HS-5 (cell line): ENCODE data around the gene NPPB.

Experiments used
- DNase-seq: peaks from one replicate; pipeline ENCODE4 v3.0.0-alpha.2; 2012; ENCODE audit warnings: low read depth

NPPB gene

DNA sequence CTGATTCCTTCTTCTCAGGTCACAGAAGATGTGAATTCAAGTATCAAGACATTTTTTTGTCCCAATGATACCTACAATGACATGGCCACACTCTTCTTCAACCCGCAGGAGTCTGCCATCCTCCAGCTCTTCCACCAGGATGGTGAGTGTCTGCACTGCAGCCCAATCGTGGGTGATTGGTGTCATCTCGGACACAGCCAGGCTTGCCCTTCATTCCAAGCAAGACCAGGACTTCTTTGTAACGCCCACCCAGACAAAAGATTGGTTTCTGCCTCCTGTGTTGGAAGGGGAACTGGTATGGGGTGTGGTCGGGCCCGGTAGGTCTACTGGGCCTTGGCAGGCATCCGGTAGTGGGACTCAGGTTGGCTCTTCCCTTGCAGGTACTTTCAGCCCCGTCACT lies 25.2 kb downstream of the NPPB start:
- no peak for DNase-seq

DNA sequence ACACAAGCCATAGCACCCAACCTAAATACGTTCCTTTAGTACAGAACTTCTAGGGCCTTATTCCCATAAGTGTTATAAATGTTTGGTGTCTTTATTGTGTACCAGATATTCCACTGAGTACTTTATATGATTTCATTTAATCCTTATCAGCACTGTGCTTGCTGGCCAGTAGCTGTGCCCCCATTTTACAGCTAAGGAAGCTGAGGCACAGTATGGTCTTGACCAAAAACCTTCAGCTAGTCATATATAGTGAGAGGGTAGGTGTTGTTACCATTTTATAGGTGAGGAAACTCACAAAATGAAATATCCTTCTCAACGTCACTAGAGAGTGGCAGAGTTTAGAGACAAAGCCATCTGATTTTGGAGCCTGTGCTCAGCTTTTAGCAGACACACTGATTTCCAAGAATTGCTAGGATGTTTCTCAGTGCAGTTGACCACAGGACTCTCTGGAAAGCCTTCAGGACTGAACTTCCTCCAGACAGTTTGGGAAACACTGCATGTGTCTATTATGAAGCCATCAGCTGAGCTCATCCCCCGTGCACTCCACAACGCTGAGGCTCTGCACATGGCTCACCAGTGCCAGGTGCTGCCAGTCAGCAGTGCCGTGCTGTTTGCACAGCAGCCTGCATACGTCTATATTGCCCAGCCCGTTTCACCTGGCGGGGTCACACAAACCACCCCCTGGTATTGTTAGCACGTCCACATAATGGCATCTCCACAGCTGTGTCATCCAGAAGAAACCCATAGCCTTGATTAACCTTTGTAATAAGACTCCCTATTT lies 26.6 kb downstream of the NPPB start:
- no peak for DNase-seq

DNA sequence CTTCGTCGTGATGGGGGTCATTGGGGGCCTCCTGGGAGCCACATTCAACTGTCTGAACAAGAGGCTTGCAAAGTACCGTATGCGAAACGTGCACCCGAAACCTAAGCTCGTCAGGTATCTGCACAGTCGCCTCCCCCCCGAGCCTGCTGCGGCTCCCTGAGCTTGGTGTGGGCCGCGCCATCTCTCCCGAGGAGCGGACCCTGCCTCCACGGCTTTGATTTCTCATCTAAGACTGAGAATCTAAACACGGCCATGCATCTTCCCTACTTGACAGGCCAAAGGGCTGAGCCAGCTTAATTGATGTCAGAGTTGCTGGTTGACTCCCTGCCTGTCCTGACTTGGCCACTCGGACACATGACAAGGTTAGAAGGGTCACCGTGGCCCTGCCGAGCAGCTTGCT lies 30.2 kb downstream of the NPPB start:
- no peak for DNase-seq

DNA sequence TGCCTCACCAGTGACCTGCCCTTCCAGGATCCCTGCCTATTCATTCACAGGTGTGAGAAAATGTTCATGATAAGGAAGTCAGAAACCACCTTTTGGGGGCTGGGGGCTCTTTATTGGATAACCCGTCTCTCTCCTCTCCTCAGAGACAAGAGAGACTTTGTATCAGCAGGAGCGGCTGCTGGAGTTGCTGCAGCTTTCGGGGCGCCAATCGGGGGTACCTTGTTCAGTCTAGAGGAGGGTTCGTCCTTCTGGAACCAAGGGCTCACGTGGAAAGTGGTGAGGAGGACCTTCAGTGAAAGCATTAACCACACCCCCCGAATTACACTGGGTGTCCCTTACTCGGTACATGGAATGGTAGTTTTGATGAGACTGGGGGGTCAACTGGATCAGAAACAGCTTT lies 31.8 kb downstream of the NPPB start:
- no peak for DNase-seq

DNA sequence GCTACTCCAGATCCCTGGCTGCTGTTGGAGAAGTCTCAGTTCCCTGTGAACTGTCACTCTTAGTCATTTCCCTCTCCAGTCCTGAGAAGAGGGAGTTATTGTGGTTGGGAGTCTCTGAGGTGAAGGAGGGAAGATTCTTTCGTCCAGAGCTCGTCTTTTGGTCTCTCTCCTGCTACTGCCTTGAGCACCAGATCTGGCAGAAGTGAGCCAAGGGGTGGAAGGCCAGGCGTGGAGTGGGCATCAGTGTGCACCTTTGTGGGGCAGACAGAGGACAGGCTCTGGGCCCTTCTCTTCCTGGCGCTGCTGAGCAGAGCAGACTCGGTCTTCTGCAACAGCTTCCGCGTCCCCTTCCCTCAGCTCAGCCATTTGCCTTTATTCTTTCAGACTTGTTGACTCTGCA lies 33.6 kb downstream of the NPPB start:
- DNase-seq = no peak

DNA sequence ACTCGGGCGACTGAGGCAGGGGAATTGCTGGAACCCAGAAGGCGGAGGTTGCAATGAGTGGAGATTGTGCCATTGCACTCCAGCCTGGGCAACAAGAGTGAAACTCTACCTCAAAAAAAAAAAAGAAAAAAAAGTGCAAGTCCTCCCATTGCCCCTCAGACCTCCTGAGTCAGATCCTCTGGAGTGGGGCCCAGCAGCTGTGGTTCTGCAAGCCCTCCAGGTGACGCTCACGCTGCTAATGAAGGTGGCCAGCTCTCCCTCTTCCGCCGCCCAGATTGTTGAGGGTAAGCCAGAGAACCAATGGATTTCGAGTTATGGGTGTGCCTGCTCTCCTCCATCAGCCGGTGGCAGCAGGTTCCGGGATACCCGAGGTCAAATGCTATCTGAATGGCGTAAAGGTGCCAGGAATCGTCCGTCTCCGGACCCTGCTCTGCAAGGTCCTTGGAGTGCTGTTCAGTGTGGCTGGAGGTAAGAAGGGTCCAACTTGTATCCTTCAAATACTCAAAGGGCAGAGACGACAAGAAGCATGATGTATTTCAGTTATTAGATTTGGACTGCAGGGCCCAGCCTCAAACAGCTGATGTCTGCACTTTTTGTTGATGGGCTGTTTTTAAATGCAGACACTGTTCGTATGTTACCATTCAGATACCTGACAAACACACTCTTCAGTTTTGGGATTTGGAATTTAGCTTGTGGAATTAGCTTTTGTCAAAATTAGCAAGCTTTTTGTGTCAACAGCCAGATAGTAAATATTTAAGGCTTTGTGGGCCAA lies 35.2 kb downstream of the NPPB start:
- no peak for DNase-seq

DNA sequence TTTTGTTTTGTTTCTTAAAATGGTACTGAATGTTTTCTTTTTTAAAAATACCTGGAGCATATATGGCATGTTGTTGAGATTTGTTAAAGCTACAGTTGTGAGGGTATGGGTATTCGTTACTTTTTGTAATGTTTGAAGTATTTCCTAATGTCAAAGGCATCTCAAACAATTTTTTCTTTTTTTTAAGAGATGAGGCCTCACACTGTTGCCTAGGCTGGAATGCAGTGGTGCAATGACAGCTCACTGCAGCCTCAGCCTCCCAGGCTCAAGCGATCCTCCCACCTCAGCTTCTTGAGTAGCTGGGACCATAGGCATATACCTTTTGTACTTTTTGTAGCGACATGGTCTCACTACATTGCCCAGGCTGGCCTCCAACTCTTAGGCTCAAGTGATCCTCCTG lies 36.7 kb downstream of the NPPB start:
- DNase-seq = no peak

DNA sequence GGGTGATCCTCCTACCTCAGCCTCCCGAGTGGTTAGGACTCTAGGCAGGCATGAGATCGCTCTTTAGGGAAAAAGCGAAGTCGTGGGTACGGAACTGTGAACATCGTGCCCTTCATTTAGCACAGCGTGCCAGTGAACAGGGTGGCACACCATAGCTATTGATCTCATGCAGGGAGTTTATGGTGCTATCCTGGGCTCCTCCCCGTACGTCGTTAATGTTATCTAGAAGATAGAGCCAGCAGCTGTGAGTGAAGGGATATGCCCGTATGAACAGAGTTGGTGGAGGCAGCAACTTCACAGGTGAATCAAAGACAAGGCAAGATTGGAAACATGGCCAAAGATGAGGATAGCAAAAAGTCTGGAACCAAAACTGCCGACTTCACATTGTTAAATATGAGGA lies 41.6 kb downstream of the NPPB start:
- DNase-seq = no peak

DNA sequence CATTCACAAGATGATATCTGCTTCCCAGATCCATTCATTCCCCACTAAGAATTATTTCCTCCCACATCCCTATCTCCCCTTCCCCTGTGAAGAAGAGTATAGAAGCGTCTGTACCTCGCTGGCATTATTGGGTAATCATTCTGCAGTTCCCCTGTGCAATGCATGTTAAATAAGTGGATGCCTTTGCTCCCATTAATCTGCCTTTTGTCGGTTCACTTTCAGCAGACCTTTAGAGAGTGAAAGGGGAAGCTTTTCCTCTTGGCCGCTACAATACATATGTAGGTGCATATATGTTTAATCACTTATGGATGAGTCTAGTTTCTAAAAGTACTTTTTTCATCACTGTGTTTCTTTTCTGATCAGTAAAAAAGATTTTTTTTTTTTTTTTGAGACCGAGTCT lies 45.7 kb downstream of the NPPB start:
- DNase-seq = no peak
